ENCODE measurements around the gene CDH4. TPM values are rescaled to one million over a fixed set of nuclear protein-coding genes. Genes with fewer than 3 reads are reported as not detected.

Gene CDH4
- total RNA-seq, 6 experiments from 2014 or later = 5.8 to 12.8 (median 10.9) TPM

DNA sequence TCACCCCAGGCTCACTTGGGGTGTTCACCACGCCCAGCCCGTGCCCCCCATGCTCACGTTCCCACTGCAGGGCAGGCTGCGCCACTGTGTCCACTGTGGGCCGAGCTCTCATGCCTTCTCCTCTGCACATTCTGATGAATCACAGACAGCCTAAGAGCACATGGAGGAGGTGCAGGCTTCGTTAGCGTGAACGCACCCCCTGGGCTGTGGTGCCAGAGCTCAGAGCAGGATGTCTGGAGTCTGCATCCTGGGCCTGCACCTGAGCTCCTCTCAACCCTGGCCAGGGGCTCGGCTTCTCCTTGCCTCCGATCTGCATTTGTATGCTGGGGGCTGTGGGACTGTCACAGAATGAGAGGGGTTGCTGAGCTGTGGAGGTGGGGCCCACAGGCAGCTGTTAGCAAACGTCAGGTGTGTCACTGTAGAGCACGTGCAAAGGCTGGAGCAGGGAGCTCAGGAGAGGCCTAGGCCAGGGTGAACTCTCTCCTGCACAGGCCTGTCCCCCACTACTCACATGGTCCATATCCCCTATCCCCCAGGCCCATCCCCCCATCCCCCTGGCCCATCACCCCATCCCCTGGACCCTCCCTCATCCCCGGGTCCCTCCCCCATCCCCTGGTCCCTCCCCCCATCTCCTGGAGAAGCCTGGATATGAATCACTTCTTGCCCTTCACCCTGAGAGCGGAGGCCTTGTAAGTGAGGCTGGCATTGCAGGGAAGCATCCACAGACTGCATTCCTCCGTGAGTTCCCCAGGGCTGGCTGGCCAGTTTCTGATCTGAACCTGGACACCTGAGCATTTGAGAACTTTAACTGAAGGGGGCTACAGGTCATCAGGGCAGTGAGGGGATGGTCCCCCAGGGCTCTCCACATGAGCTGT, 504.1 kb downstream of the CDH4 start:
- no peak overlapping the region for H3K27ac Mint-ChIP-seq
- H3K4me1 Mint-ChIP-seq (ENCODE audit: low read depth) = peaks cover 9% of the 10 kb centered on the region
- no peaks in the 10 kb centered on the region; the same call in 1 of the 2 replicates for H3K9me3 Mint-ChIP-seq
- H3K27me3 Mint-ChIP-seq (ENCODE audit: insufficient read depth) = peaks cover 2% of the 10 kb centered on the region; the same call in 1 of the 2 replicates
- no peak for DNase-seq
- TF ChIP-seq, protein P1, sequence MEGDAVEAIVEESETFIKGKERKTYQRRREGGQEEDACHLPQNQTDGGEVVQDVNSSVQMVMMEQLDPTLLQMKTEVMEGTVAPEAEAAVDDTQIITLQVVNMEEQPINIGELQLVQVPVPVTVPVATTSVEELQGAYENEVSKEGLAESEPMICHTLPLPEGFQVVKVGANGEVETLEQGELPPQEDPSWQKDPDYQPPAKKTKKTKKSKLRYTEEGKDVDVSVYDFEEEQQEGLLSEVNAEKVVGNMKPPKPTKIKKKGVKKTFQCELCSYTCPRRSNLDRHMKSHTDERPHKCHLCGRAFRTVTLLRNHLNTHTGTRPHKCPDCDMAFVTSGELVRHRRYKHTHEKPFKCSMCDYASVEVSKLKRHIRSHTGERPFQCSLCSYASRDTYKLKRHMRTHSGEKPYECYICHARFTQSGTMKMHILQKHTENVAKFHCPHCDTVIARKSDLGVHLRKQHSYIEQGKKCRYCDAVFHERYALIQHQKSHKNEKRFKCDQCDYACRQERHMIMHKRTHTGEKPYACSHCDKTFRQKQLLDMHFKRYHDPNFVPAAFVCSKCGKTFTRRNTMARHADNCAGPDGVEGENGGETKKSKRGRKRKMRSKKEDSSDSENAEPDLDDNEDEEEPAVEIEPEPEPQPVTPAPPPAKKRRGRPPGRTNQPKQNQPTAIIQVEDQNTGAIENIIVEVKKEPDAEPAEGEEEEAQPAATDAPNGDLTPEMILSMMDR (IDR thresholded peaks at IDR 0.05) = no peak
- no peaks in the 10 kb centered on the region for H3K36me3 Mint-ChIP-seq (ENCODE audit: low read depth)
- no peak overlapping the region for H3K4me3 Mint-ChIP-seq

DNA sequence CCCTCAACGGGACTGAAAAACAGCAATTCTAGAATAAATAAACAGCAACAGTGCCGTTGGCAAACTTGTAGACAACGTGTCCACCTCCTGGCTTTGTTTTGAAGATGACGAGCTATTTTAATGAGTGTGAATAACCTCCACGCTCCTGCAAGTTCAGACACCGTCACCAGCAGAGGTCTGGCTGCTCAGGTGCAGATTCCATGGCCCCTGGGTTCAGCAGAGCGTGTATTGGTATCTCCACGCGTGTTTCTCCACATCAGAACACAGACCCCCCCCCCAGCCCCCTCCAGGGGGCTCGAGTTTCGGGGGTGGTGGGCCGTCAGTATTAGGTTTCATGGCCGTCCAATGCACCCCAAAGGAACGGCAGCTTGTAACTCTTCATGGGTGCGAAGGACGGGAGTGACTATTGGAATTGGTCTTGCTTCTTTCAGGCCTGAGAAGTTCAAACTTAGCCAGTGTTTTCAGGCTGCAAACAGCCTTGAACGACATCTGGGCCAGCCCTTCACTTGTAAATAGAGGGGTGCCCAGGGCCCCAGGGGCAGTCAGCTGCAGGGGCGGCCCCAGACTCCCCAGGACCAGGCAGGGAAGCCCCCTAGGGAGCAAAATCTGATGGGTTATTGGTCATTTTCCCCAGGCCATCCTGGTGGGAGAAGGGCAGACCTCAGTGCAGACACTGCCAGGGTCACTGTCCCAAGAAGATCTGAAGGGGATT, 505.1 kb downstream of the CDH4 start:
- TF ChIP-seq, protein P1 (IDR thresholded peaks at IDR 0.05) = no peak
- no peak for DNase-seq
- H3K4me1 Mint-ChIP-seq (ENCODE audit: low read depth) = peaks cover 9% of the 10 kb centered on the region

DNA sequence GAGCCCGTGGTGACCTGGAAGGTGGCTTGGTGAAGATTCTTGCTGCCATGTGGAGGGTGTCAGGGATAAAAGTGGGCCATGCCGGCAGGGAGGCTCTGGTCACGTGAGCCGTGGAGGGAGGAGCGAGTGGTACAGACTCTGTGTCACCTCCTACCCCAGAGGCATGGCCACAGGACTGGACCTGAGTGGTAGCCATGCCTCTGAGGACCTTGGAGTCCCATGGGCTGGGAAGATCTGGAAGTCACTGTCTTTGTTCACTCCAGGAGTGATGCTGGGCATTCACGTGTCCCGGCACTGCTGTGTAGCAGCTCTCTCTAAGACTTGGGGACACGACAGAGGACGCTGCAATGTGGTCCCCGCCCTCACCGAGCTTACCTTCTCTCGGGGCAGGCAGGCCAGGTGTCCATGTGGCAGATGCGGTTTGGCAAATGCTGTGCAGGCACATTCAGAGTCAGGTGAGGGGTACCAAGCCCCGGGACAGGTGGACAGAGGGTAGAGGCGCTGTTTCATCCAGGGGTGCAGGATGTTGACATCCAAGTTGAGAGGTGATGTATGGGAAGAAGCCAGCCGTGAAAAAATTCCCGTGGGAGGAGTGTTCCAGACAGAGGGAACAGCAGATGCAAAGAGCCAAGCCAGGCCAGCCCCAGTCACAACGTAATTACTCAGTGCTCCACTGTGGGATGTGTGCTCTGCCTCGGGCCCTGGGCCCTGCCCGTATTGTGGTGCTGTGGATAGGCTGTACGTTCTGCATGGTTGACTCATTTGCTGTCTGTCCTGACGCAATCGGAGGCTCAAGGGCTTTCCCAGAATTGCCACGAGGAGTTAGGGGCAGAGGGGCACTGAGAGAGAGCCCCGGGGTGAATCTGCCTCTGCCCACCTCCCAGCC, 505.9 kb downstream of the CDH4 start:
- no peaks in the 10 kb centered on the region for H3K36me3 Mint-ChIP-seq (ENCODE audit: low read depth)
- H3K27me3 Mint-ChIP-seq (ENCODE audit: insufficient read depth) = peaks cover 4% of the 10 kb centered on the region; the same call in 1 of the 2 replicates
- H3K27ac Mint-ChIP-seq = no peak overlapping the region
- H3K4me3 Mint-ChIP-seq = no peak overlapping the region
- peak; percentile 25 for DNase-seq
- no peaks in the 10 kb centered on the region; the same call in 1 of the 2 replicates for H3K9me3 Mint-ChIP-seq
- TF ChIP-seq, protein P1 (IDR thresholded peaks at IDR 0.05) = no peak
- H3K4me1 Mint-ChIP-seq (ENCODE audit: low read depth) = peaks cover 9% of the 10 kb centered on the region

More for the DNA sequence above, 505.1 kb downstream of the CDH4 start:
- H3K27ac Mint-ChIP-seq = no peak overlapping the region
- H3K36me3 Mint-ChIP-seq (ENCODE audit: low read depth) = no peaks in the 10 kb centered on the region
- no peaks in the 10 kb centered on the region; the same call in 1 of the 2 replicates for H3K9me3 Mint-ChIP-seq
- H3K4me3 Mint-ChIP-seq = no peak overlapping the region
- H3K27me3 Mint-ChIP-seq (ENCODE audit: insufficient read depth) = peaks cover 3% of the 10 kb centered on the region; the same call in 1 of the 2 replicates

DNA sequence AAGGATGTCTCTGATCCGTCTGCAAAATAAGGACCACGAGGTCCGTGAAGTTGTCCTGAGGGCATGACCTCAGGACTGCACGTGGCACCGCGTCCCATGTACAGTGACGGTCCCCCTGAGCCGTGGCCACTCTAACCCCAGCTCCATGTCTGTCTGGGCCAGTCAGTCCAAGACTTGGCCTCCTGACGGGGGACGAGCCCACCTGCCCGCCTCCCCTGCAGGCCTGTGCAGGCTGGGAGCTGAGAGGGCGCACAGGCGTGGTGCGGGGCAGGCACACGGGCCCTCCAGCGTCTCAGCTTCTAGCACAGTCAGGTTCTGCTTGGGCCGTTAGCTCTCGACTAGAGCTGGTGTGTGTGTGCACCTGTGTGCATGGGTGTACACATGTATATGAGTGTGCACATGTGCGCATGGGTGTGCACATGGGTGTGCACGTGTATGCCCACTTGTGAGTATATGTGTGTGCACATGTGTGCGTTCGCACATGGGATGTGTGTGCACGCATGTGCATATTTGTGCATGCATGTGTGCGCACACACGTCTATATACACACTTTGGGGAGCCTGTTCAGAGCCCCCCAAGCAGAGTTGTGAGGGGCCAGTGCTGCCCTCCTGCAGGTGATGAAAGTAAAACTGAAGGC, 506.6 kb downstream of the CDH4 start:
- peaks cover 4% of the 10 kb centered on the region; the same call in 1 of the 2 replicates for H3K27me3 Mint-ChIP-seq (ENCODE audit: insufficient read depth)
- no peaks in the 10 kb centered on the region for H3K36me3 Mint-ChIP-seq (ENCODE audit: low read depth)
- H3K27ac Mint-ChIP-seq = no peak overlapping the region
- no peaks in the 10 kb centered on the region; the same call in none of the 2 replicates for H3K9me3 Mint-ChIP-seq
- DNase-seq = no peak
- no peak overlapping the region for H3K4me3 Mint-ChIP-seq
- TF ChIP-seq, protein P1 (IDR thresholded peaks at IDR 0.05) = no peak
- H3K4me1 Mint-ChIP-seq (ENCODE audit: low read depth) = peaks cover 2% of the 10 kb centered on the region
